Measurements from ENCODE around the gene TGFB1I1.
"Not testable (repeated sequence)": the region's sequence is repeated elsewhere in the genome, so short reads cannot be mapped to it uniquely, and the experiment has no call there.

TGFB1I1 gene

DNA sequence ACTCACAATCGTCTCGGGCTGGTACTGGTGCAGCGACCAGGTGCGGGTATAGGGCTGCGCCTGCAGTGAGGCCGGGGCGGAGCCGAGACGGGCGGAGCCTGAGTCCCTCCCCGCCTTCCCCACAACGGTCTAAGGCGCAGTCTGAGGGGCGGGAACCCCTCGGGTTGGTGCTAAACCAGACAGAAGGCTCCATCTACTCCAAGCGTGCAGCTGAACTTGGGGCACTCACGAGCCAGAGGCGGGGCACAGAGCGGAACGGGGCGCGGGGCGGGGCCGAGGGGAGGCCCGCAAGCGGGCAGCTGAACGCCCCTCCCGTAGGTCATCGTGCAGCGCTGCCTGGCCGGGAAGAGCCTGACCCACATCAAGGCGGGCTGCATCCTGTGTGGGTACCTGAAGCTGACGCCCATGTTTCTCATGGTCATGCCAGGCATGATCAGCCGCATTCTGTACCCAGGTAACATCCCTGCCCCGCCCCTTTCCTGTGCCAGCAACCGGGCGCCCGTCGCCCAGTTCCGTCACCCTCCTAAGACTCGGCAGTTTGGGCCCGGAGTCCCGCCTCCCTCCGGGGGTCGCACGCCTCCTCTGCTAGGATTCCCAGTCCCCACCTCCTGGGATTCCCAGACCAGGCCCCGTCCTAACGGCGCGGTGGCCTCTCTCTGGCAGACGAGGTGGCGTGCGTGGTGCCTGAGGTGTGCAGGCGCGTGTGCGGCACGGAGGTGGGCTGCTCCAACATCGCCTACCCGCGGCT is 15.9 kb downstream of the TGFB1I1 start:
- peak; percentile 44 to 45 for DNase-seq (ENCODE audit: low read depth in 2 of 2)

DNA sequence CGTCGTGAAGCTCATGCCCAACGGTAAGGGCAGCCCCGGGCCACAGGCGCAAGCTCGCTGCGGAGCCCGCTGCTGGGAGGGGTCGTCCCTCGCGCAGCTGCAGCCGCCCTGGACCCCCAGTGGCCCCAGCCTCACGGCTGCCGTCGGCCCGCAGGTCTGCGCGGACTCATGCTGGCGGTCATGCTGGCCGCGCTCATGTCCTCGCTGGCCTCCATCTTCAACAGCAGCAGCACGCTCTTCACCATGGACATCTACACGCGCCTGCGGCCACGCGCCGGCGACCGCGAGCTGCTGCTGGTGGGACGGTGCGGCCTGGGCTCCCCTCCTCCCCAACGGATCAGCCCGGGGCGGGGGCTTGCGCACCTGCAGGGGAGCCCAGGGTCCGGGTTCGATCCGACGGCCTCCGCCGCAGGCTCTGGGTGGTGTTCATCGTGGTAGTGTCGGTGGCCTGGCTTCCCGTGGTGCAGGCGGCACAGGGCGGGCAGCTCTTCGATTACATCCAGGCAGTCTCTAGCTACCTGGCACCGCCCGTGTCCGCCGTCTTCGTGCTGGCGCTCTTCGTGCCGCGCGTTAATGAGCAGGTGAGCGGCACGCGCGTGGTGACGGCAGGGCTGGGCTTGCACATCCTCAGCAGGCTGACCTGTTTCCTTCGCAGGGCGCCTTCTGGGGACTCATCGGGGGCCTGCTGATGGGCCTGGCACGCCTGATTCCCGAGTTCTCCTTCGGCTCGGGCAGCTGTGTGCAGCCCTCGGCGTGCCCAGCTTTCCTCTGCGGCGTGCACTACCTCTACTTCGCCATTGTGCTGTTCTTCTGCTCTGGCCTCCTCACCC is 16.7 kb downstream of the TGFB1I1 start:
- no peak for DNase-seq (ENCODE audit: low read depth in 2 of 2)

- no peak for DNase-seq (ENCODE audit: low read depth in 2 of 2)
Measured at GRCh38 chr16:31489298-31489564, 17.3 kb downstream of the TGFB1I1 start.

DNA sequence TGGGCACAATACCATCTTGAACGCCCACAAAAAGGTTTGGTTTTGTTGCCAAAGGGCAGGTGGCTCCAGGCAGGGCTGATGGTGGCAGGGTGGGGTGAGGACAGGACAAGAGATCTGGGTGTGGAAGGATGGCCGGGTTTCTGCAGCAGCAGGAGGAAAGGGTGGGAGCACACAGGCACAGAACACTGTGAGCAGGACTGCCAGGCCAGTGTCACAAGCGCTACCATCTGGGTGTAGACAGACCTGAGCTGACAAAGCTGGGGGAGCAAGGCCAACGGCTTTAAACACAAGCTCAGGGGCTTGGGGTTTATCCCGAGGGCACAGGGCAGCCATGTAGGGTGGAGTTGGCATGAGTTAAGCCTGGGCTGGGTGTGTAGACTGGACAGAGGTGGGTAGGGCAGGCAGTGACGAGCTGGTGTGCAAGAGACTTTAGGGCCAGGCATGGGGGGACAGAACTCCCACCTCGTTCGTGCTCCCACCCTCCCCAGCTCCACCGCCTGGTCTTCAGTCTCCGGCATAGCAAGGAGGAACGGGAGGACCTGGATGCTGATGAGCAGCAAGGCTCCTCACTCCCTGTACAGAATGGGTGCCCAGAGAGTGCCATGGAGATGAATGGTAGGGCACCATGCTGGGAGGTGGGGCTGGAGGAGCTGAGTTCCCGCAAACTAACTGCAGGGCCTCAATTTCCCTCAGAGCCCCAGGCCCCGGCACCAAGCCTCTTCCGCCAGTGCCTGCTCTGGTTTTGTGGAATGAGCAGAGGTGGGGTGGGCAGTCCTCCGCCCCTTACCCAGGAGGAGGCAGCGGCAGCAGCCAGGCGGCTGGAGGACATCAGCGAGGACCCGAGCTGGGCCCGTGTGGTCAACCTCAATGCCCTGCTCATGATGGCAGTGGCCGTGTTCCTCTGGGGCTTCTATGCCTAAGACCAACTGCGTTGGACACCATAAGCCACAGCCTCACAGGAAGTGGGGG is 17.9 kb downstream of the TGFB1I1 start:
- no peak for DNase-seq (ENCODE audit: low read depth in 2 of 2)

DNA sequence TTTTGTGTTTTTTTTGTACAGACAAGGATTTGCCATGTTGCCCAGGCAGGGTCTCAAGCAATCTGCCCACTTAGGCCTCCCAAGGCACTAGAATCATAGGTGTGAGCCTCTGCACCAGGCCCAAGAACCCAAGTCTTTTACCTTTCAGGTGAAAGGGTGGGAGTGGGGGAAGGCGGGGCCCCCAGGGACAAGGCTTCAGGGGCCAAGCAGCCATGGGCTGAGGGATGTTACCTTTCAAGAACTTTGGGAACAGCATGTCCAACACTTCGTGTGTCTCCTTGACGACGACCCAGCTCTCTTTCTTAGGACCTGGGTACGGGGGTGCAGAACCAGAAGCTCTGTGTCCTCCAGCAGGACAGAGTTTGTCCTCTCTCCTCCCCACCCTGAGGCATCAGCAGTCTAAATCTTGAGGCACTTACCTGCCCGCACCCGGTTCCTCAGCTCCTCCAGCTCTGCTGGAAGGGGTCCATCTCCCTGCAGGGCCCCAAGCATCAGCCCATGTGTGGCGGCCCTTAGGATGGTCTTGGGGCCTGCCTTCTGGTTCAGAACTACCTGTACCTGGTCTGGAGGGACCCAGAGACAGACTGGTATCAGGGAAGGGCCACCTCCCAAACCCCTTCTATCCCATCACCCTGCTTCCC is 19.9 kb downstream of the TGFB1I1 start:
- DNase-seq (ENCODE audit: low read depth in 2 of 2): no peak

GRCh38 chr16:31493506-31494125 is 21.7 kb downstream of the TGFB1I1 start:
- no peak for DNase-seq (ENCODE audit: low read depth in 2 of 2)

GRCh38 chr16:31496670-31497069 is 24.7 kb downstream of the TGFB1I1 start:
- no peak for DNase-seq (ENCODE audit: low read depth in 2 of 2)

- no peak for DNase-seq (ENCODE audit: low read depth in 2 of 2)
Measured at GRCh38 chr16:31498493-31498892, 26.5 kb downstream of the TGFB1I1 start.

- DNase-seq (ENCODE audit: low read depth in 2 of 2): no peak
Measured at GRCh38 chr16:31499928-31500327, 28.0 kb downstream of the TGFB1I1 start.

GRCh38 chr16:31501226-31501965 is 29.4 kb downstream of the TGFB1I1 start:
- no peak for DNase-seq (ENCODE audit: low read depth in 2 of 2)

- no peak for DNase-seq (ENCODE audit: low read depth in 2 of 2)
Measured at GRCh38 chr16:31501966-31502348, 30.0 kb downstream of the TGFB1I1 start.

GRCh38 chr16:31502981-31503380 is 31.0 kb downstream of the TGFB1I1 start:
- DNase-seq (ENCODE audit: low read depth in 2 of 2): no peak

DNA sequence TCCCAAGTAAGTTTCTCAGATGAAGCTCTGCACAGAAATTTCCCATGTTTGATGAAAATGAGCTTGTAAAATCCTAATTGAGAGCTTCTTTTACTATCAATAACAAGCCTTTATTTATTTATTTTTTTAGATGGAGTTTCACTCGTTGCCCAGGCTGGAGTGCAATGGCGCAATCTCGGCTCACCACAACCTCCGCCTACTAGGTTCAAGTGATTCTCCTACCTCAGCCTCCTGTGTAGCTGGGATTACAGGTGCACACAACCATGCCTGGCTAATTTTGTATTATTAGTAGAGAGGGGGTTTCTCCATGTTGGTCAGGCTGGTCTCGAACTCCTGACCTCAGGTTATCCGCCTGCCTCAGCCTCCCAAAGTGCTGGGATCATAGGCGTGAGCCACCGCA is 31.6 kb downstream of the TGFB1I1 start:
- DNase-seq (ENCODE audit: low read depth in 2 of 2): not testable (repeated sequence)

DNA sequence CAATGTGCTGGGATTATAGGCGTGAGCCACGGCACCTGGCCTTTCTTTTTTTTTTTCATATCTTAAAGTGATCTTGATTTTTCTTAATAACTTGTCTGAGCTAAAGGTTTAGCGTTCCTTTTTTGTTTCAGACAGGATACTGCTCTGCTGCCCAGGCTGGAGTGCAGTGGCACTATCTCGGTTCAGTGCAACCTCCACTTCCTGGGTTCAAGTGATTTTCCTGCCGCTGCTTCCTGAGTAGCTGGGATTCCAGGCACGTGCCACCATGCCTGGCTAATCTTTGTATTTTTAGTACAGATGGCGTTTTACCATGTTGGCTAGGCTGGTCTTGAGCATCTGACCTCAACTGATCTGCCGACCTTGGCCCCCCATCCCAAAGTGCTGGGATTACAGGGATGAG is 32.2 kb downstream of the TGFB1I1 start:
- no peak for DNase-seq (ENCODE audit: low read depth in 2 of 2)

DNA sequence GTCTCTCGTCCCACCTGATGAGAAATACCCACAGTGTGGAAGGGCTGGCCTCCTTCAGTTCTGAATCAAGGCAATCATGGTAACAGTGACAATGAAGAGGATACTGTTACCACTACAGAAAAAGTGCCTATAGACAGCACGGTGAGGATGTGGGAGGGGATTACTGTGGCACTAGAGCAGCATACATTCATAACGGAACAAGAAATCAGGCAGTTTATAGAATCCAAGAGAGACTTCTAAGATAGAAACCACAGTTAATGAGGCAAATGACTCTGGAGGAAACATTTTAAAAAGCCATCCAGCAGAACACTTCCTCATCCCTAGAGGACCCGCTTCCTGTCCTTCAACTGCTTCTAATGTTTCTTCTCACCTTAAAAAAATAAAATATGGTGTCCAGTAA is 33.5 kb downstream of the TGFB1I1 start:
- DNase-seq (ENCODE audit: low read depth in 2 of 2): no peak

DNA sequence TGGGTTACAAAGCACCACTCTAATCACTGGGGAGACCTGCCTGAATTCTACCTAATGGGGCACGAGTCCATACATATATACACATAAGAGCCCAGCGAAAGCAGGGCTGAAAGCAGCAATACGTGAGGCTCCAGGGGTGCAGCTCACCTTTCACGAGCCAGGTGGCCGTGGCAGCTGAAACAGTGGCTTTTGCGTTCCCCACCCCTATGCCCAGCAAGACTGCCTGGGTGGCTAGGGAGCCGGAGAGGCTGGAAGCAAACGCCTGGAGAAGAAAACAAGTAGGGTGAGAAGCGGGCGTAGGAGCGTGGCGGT is 35.6 kb downstream of the TGFB1I1 start:
- no peak for DNase-seq (ENCODE audit: low read depth in 2 of 2)

GRCh38 chr16:31507929-31508705 is 36.2 kb downstream of the TGFB1I1 start, which contains the start of gene RUSF1:
RUSF1 (minus strand) TSS chr16:31508391; CDS start chr16:31508373, 18 bp downstream.
- DNase-seq (ENCODE audit: low read depth in 2 of 2): peak; percentile 54 to 57

DNA sequence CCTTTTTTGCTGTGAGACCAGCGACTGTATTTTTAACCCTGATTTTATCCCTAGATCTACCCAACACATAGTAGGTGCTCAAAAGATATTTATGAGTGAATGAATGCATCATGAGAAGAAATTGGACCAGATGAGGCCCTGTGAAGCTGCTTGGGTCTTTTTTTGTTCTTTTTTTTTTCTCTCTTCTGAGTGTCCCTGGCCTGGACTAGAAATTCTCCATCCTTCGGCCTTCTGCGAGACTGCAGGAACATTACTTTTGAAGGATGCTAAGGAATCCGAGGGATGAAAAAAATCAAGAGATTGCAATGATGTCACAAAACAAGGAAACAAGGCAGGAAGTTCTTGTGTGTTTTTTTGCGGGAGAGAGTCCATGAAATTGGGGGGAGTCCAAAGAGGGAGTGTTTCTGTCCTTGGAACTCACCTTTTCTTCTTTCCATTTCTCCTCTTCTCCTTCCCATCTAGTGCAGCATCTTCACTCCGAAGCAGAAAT is 36.8 kb downstream of the TGFB1I1 start:
- no peak for DNase-seq (ENCODE audit: low read depth in 2 of 2)

- DNase-seq (ENCODE audit: low read depth in 2 of 2): no peak
Measured at GRCh38 chr16:31513126-31513525, 41.2 kb downstream of the TGFB1I1 start.

- no peak for DNase-seq (ENCODE audit: low read depth in 2 of 2)
Measured at GRCh38 chr16:31513884-31514283, 41.9 kb downstream of the TGFB1I1 start.

Measured in stimulated activated CD8-positive, alpha-beta memory T cell treated with anti-CD3 and anti-CD28 coated beads, Interleukin-7, amount 100 ng/mL, for 1 hour (primary cell).